ENCODE results near the gene SLC41A1.

SLC41A1 gene

GRCh38 chr1:205783433-205783795 lies 29.6 kb downstream of the SLC41A1 start:
- Histone ChIP-seq H3K4me2 (ENCODE audit: low read depth, low read length, poor library complexity, severe bottlenecking) (no peak overlapping the region), H3K9ac (ENCODE audit: low read depth, low read length, poor library complexity, severe bottlenecking) (no peak overlapping the region), H3K36me3 (ENCODE audit: insufficient read depth, low read length) (no peaks in the 10 kb centered on the region), H2AFZ (ENCODE audit: low read length) (no peak overlapping the region), H3K9me2 (replicated peaks; ENCODE audit: low read depth, low read length) (no peaks in the 10 kb centered on the region), H3K79me2 (ENCODE audit: insufficient read depth, low read length) (no peaks in the 10 kb centered on the region), H3K9me3 (ENCODE audit: insufficient read depth, low read depth, low read length) (no peaks in the 10 kb centered on the region), H3K4me1 (ENCODE audit: insufficient read depth, low read length, poor library complexity, severe bottlenecking) (peaks cover 8% of the 10 kb centered on the region), H4K20me1 (ENCODE audit: insufficient read depth, low read length, poor library complexity, severe bottlenecking) (no peaks in the 10 kb centered on the region), H3F3A (ENCODE audit: low read depth) (no peaks in the 10 kb centered on the region), H3K27me3 (ENCODE audit: insufficient read depth, low read length, poor library complexity, severe bottlenecking) (no peaks in the 10 kb centered on the region), H3K4me3 (ENCODE audit: low read length, poor library complexity, severe bottlenecking) (no peak overlapping the region)
- no peak for TF ChIP-seq EZH2phosphoT487 (IDR thresholded peaks at IDR 0.05; ENCODE audit: borderline replicate concordance)
- TF ChIP-seq, protein P1, sequence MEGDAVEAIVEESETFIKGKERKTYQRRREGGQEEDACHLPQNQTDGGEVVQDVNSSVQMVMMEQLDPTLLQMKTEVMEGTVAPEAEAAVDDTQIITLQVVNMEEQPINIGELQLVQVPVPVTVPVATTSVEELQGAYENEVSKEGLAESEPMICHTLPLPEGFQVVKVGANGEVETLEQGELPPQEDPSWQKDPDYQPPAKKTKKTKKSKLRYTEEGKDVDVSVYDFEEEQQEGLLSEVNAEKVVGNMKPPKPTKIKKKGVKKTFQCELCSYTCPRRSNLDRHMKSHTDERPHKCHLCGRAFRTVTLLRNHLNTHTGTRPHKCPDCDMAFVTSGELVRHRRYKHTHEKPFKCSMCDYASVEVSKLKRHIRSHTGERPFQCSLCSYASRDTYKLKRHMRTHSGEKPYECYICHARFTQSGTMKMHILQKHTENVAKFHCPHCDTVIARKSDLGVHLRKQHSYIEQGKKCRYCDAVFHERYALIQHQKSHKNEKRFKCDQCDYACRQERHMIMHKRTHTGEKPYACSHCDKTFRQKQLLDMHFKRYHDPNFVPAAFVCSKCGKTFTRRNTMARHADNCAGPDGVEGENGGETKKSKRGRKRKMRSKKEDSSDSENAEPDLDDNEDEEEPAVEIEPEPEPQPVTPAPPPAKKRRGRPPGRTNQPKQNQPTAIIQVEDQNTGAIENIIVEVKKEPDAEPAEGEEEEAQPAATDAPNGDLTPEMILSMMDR (conservative IDR thresholded peaks at IDR 0.05; ENCODE audit: low read length): no peak

GRCh38 chr1:205782627-205783432 lies 30.2 kb downstream of the SLC41A1 start:
- Histone ChIP-seq H3K9ac (ENCODE audit: low read depth, low read length, poor library complexity, severe bottlenecking) (no peak overlapping the region), H2AFZ (ENCODE audit: low read length) (no peak overlapping the region), H3K9me3 (ENCODE audit: insufficient read depth, low read depth, low read length) (no peaks in the 10 kb centered on the region), H4K20me1 (ENCODE audit: insufficient read depth, low read length, poor library complexity, severe bottlenecking) (no peaks in the 10 kb centered on the region), H3F3A (ENCODE audit: low read depth) (no peaks in the 10 kb centered on the region), H3K4me3 (ENCODE audit: low read length, poor library complexity, severe bottlenecking) (no peak overlapping the region), H3K9me2 (replicated peaks; ENCODE audit: low read depth, low read length) (no peaks in the 10 kb centered on the region), H3K79me2 (ENCODE audit: insufficient read depth, low read length) (no peaks in the 10 kb centered on the region), H3K4me1 (ENCODE audit: insufficient read depth, low read length, poor library complexity, severe bottlenecking) (peaks cover 8% of the 10 kb centered on the region), H3K27me3 (ENCODE audit: insufficient read depth, low read length, poor library complexity, severe bottlenecking) (no peaks in the 10 kb centered on the region), H3K4me2 (ENCODE audit: low read depth, low read length, poor library complexity, severe bottlenecking) (peak overlapping the region; percentile 50), H3K36me3 (ENCODE audit: insufficient read depth, low read length) (no peaks in the 10 kb centered on the region)
- TF ChIP-seq EZH2phosphoT487 (IDR thresholded peaks at IDR 0.05; ENCODE audit: borderline replicate concordance): no peak
- TF ChIP-seq, protein P1 (conservative IDR thresholded peaks at IDR 0.05; ENCODE audit: low read length): peak; percentile 52

- Histone ChIP-seq H2AFZ (ENCODE audit: low read length) (no peak overlapping the region), H3K36me3 (ENCODE audit: insufficient read depth, low read length) (no peaks in the 10 kb centered on the region), H3F3A (ENCODE audit: low read depth) (no peaks in the 10 kb centered on the region), H3K9me2 (replicated peaks; ENCODE audit: low read depth, low read length) (no peaks in the 10 kb centered on the region), H3K4me3 (ENCODE audit: low read length, poor library complexity, severe bottlenecking) (no peak overlapping the region), H4K20me1 (ENCODE audit: insufficient read depth, low read length, poor library complexity, severe bottlenecking) (no peaks in the 10 kb centered on the region), H3K9ac (ENCODE audit: low read depth, low read length, poor library complexity, severe bottlenecking) (no peak overlapping the region), H3K4me2 (ENCODE audit: low read depth, low read length, poor library complexity, severe bottlenecking) (no peak overlapping the region), H3K79me2 (ENCODE audit: insufficient read depth, low read length) (no peaks in the 10 kb centered on the region), H3K4me1 (ENCODE audit: insufficient read depth, low read length, poor library complexity, severe bottlenecking) (peaks cover 14% of the 10 kb centered on the region), H3K27me3 (ENCODE audit: insufficient read depth, low read length, poor library complexity, severe bottlenecking) (no peaks in the 10 kb centered on the region), H3K9me3 (ENCODE audit: insufficient read depth, low read depth, low read length) (no peaks in the 10 kb centered on the region)
- no peak for TF ChIP-seq EZH2phosphoT487 (IDR thresholded peaks at IDR 0.05; ENCODE audit: borderline replicate concordance)
- TF ChIP-seq, protein P1 (conservative IDR thresholded peaks at IDR 0.05; ENCODE audit: low read length): no peak
These were observed 32.7 kb downstream of the SLC41A1 start for GRCh38 chr1:205780335-205780734.

Measured in Loucy (cell line).